Measurements from ENCODE around the gene TRABD2B.

The TRABD2B gene

GRCh38 chr1:47871799-47872353 is 125.3 kb downstream of the TRABD2B start:
- DNase-seq = no peak

- no peak for DNase-seq
These were observed 126.1 kb downstream of the TRABD2B start for GRCh38 chr1:47870946-47871676.

DNA sequence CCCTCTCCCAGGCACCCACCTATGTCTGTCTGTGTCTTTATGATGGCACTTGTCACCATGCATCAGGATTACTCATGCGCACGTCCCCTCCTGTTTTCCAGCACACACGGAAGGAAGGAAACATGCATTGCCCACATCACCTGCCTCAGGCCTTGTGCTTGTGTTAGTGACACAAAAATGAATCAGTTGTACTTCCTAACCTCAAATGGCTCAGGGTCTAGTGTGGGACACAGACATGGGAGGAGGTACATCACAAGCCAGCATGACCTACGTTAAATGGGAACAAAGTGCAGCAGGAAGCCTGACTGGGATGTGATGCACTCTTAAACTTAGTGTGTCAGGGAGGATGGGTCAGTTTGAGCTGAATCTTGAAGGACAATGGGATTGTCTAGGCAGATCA is 126.7 kb downstream of the TRABD2B start:
- no peak for DNase-seq

DNA sequence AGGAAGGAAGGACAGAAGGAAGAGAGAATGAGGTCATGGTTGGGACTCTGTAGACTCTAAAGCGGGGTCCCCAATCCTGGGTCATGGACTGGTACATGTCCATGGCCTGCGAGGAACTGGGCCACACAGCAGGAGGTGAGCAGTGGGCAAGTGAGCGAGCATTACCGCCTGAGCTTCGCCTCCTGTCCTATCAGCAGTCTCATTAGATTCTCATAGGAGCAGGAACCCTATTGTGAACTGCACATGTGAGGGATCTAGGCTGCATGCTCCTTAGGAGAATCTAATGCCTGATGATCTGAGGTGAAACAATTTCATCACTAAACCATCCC is 128.9 kb downstream of the TRABD2B start:
- DNase-seq = no peak

DNA sequence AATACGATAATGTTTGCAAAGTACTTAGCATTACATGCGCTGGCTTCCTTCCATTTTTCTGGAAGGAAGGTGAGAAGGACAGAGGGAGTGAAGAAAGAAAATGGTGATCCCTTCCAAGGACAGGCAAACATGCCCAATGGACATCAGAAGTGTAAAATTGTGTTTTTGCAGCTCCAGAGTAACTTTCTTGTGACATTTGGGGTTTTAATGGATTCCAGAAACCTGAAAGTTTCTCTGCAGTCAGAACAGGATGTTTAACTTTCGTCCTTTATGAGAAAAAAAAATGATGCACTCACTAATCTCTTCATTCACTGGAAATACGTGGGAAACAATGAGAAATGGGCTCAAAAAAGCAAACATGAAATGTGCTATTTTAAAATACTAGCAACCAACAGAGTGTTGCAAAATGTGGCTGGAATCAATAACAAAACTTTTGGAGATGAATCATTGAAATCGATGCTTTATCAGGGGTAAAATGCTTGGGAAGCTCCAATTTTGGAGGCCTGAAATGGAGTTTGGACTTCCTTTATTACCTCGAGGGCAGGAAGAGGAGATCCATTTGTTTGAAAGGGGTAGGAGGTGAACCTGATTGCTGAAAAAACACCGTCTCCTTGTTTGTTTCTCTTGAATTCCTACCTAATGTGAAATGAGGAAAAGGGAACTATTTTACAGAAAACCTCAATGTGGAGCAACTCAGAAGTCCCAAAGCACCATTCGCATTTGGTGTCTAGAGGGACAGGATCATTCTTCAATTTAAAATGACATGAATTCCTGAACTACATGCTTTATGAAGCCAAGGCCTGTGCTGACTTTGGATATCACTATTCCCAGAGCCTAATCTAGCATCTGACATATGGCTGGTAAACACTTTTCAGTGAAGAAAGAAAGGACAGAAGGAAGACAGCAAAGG is 129.5 kb downstream of the TRABD2B start:
- no peak for DNase-seq

DNA sequence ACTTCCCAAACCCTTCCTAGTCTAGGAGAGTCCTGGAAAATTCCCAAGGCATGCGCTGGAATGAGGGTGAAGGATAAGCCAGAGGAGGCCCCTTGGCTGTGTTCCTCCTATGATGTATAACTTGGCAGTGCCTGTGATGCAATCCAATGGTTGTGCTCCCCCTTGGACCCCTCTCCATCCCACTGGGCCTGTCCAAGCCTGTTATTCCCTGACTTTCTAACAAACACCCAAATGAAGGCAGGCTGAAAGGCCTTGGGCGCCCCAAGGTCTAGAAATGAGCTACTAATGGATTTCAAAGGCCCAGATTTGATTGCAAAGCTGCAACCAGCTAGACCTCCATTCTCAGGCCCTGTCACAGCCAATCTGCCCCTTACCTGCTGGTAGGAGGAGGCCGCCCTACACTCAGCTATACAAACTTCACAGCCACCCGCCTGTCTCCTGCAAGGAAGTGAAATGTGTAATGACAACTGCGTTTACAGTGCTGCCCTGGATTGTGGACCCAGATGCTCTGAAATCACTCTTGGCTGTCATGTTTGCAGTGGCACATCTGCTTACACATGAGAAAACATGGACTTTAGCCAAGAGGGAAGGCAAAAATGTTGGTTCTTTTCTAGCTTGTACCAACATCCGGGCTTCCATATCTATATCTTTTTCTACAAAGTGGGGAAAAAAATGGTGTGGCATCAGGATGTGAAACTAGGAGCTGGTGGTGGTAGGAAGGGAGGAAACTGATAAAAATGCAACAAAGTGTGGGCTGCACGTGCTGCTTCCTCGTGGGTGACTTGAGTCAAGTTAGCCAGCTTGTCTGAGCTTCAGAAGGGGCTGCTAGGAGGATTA is 130.4 kb downstream of the TRABD2B start:
- DNase-seq = no peak

- DNase-seq = no peak
These were observed 131.2 kb downstream of the TRABD2B start for GRCh38 chr1:47865881-47866535.

GRCh38 chr1:47859092-47859743 is 138.0 kb downstream of the TRABD2B start:
- DNase-seq = no peak

GRCh38 chr1:47856996-47857395 is 140.2 kb downstream of the TRABD2B start:
- DNase-seq = no peak

GRCh38 chr1:47855230-47855629 is 142.0 kb downstream of the TRABD2B start:
- DNase-seq = no peak

DNA sequence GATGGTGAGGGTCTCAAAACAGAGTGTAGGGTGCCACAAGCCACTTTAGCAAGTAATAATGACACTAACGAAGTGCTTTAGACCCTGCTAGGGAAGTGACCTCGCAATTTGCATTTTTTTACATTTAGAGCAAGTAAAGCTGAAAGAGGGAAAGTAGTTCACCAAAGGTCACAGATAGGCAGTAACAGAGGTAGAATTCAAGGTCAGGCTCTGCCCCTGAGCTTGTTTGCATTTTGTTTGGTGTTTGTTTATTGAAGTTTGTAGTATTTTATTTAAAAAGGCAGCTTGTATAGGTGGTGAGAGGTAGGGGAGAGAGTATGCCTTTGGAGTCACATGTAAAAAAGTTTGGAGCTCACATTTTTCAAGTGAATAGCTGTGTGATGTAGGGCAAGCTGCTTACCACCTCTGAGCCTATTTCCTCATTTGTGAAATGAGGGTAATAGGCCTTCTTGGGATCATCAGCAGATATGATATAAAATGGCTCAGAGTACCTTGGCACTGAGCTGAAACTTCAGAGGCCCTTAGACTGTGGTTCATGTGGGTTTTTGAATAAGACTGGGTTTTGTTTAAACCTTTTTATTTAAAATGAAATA is 142.5 kb downstream of the TRABD2B start:
- DNase-seq = no peak

DNA sequence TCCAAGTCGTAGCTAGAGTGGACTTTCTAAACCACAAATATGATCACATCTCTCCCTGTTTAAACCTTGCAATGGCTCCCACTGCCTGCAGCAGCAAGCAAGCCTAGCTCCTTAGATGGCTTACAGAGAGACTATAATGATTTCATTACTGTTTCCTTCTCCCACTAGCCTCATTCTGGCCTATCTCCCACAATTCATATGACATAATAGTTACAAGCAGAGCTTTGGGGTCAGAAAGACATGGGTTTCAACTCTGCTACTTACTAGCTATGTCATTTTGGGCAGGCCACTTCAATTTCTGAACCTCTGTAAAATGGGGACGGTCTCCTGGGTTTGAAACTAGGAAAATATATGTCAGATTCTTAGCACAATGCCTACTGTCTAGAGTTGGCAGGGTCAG is 143.3 kb downstream of the TRABD2B start:
- no peak for DNase-seq

DNA sequence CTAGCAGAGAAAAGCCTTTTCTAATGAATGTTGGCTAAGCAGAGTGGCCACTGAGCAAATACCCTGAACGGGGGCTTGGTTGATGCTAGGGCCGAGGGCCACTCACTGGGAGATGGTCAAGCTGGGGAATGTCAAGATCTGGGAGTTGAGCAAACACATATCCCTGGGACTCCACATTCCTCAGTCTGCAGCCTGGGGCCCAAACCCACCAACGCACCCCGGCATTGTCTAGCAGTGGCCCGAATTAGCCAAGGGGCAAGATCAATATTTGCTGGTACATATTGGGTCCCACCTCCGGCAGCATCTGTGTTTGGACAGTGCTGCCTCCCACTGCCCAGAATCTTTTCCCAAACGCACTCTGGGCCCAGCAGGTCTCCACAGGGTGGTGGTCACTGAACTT is 144.1 kb downstream of the TRABD2B start:
- no peak for DNase-seq

- DNase-seq = no peak
These were observed 145.0 kb downstream of the TRABD2B start for GRCh38 chr1:47852006-47852718.

GRCh38 chr1:47850451-47850850 is 146.7 kb downstream of the TRABD2B start:
- no peak for DNase-seq

DNA sequence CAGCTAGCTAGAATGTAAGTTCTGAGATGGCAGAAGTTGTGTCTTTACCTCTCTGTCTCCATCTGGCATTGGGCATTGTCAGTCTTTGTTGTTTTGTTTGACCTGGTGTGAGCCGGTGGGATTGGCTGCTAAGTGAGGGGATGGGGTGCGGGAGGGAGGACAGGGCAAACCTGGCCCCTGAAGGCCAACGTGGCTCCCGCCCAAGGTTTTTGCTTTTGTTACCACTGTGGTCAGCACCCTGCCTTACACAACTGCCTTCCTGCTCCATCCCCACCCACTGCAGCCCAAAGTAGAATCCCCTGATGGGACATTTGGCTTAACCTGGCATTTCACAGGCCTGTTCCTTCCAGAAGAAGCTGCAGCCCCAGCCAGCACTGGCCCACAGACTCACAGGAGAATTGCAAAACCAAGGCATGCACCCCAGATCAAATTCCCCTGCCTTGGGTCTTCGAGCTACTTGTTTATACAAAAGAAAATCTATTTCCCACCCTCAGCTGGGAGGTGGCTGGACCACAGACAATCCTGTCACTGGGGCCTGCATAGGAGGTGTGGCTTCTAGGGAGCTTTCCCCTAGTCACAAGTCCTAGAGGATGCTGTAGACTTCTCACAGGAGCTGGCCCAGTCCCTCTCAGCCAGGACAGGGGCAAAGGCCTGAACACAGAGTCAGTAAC is 147.5 kb downstream of the TRABD2B start:
- DNase-seq = no peak

DNA sequence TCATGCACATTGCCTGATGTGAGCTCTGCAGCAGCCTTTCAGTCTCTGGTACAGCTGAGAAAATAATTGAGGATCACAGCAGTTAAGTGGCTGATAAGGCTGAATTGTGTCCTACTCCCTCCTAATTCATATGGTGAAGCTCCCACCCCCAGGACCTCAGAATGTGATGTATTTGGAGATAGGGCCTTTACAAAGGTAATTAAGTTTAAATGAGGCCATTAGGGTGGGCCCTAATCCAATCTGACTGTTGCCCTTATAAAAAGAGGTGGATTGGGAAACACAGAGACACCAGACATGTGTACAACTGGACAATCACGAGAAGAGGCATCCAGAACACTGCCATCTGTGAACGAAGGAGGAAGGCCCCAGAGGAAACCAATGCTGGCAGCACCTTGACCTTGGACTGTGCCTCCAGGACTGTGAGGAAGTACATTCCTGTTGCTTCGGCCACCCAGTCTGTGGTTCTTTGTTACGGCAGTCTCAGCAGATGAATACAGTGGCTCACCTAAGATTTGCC is 148.1 kb downstream of the TRABD2B start:
- no peak for DNase-seq

DNA sequence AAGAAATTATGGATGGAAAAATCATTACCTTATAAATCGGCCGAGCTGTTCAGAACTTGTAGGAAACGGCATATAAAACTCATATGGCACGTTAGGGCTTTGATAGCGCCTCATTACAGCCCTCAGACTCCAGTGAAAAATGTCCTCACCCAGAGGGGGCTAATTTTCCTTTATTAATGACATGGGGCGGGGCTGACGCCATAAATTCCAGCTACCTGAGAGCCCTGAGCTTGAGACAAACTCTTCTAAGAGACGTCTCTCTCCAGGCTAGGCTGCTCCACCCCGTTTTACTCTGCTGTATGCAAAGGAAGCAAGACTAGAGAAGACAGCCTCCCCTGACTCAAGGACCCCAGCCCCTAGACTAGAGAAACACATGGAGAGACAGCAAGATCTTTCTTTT is 149.4 kb downstream of the TRABD2B start:
- no peak for DNase-seq

DNA sequence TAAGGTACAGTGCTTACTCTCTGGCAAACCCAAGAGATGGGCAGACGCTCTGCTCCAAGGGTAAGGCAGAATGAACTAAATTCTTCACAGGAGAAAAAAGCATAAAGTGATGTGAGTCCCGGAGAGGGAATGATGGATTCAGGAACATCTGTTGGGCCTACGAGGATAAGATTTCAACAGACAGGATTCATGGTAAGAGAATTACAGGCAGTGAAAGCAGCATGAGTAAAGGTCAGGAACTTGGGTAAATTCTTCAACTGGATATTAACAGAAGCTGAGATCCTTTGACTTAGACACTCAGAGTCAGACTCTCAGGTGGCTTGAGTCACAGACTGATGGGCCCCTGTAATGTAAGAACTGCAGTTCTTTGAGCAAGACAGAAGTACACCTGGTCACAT is 152.6 kb downstream of the TRABD2B start:
- no peak for DNase-seq
